ENCODE data around the gene FAM200C. TPM values are rescaled to one million over a fixed set of nuclear protein-coding genes. Genes with fewer than 3 reads are reported as not detected.
A peak's percentile ranks its signal among the peaks of the same experiment; 100 is the strongest.

FAM200C gene
- total RNA-seq: 4.7 and 5.3 TPM in 2 replicates
- 1.4 and 3.0 TPM in 2 replicates for polyA plus RNA-seq

- no peaks in the 10 kb centered on the region for H3K36me3 ChIP-seq (replicated peaks; ENCODE audit: insufficient read depth, low read depth)
- peaks cover 11% of the 10 kb centered on the region for H3K4me1 ChIP-seq (ENCODE audit: insufficient read depth)
- peak; percentile 96 for DNase-seq (ENCODE audit: low spot score)
- H4K20me1 ChIP-seq (ENCODE audit: insufficient read depth, poor library complexity, severe bottlenecking): no peaks in the 10 kb centered on the region
- peak within 1 kb of the TSS; percentile 69 for H2AFZ ChIP-seq
- peak within 1 kb of the TSS; percentile 66 for H3K4me3 ChIP-seq
- no peaks in the 10 kb centered on the region for H3K9me3 ChIP-seq (ENCODE audit: low read depth)
- peak within 1 kb of the TSS; percentile 95 for H3K27ac ChIP-seq
- TF ChIP-seq CTCF (IDR thresholded peaks at IDR 0.05; ENCODE audit: poor library complexity) (no peak), EZH2 (IDR thresholded peaks at IDR 0.05; ENCODE audit: borderline replicate concordance) (no peak), EZH2phosphoT487 (IDR thresholded peaks at IDR 0.05; ENCODE audit: low read depth, severe bottlenecking, unreplicated experiment) (no peak)
- WGBS (ENCODE audit: low lambda C conversion rate, missing lambda C conversion rate): 2% methylated on average over 41 of the region's 41 CpGs
- no peaks in the 10 kb centered on the region for H3K27me3 ChIP-seq
- H3K4me2 ChIP-seq: peak within 1 kb of the TSS; percentile 88
- H3K79me2 ChIP-seq: peaks cover 32% of the 10 kb centered on the region
- no peaks in the 10 kb centered on the region for H3K9me2 ChIP-seq (replicated peaks; ENCODE audit: insufficient read depth)
Measured at GRCh38 chr5:160399402-160400353, at the start of gene FAM200C. TSS of gene FAM200C (minus strand) at chr5:160400054. CDS start at chr5:160395490, 4,564 bp downstream.

- H2AFZ ChIP-seq: no peak overlapping the region
- no peaks in the 10 kb centered on the region for H3K79me2 ChIP-seq
- H3K9me2 ChIP-seq (replicated peaks; ENCODE audit: insufficient read depth): no peaks in the 10 kb centered on the region
- no peak overlapping the region for H3K27ac ChIP-seq
- H3K4me2 ChIP-seq: no peak overlapping the region
- H3K4me3 ChIP-seq: no peak overlapping the region
- H3K9me3 ChIP-seq (ENCODE audit: low read depth): no peaks in the 10 kb centered on the region
- no peaks in the 10 kb centered on the region for H3K4me1 ChIP-seq (ENCODE audit: insufficient read depth)
- WGBS (ENCODE audit: low lambda C conversion rate, missing lambda C conversion rate): 83% methylated on average over 3 of the region's 3 CpGs
- no peaks in the 10 kb centered on the region for H3K27me3 ChIP-seq
- TF ChIP-seq EZH2phosphoT487 (IDR thresholded peaks at IDR 0.05; ENCODE audit: low read depth, severe bottlenecking, unreplicated experiment): no peak
- no peak for TF ChIP-seq EZH2 (IDR thresholded peaks at IDR 0.05; ENCODE audit: borderline replicate concordance)
- no peak for TF ChIP-seq CTCF (IDR thresholded peaks at IDR 0.05; ENCODE audit: poor library complexity)
- DNase-seq (ENCODE audit: low spot score): no peak
- H4K20me1 ChIP-seq (ENCODE audit: insufficient read depth, poor library complexity, severe bottlenecking): no peaks in the 10 kb centered on the region
- no peaks in the 10 kb centered on the region for H3K36me3 ChIP-seq (replicated peaks; ENCODE audit: insufficient read depth, low read depth)
Measured at GRCh38 chr5:160449458-160449857, 49.6 kb upstream of the FAM200C start.

- Histone ChIP-seq H3K4me2 (no peak overlapping the region), H3K9me3 (ENCODE audit: low read depth) (no peaks in the 10 kb centered on the region), H2AFZ (no peak overlapping the region), H3K27me3 (no peaks in the 10 kb centered on the region), H3K9me2 (replicated peaks; ENCODE audit: insufficient read depth) (no peaks in the 10 kb centered on the region), H4K20me1 (ENCODE audit: insufficient read depth, poor library complexity, severe bottlenecking) (no peaks in the 10 kb centered on the region), H3K27ac (no peak overlapping the region), H3K36me3 (replicated peaks; ENCODE audit: insufficient read depth, low read depth) (no peaks in the 10 kb centered on the region), H3K4me3 (no peak overlapping the region), H3K79me2 (no peaks in the 10 kb centered on the region), H3K4me1 (ENCODE audit: insufficient read depth) (no peaks in the 10 kb centered on the region)
- no peak for DNase-seq (ENCODE audit: low spot score)
- WGBS (ENCODE audit: low lambda C conversion rate, missing lambda C conversion rate): 95% methylated on average over 1 of the region's 1 CpG
- TF ChIP-seq EZH2phosphoT487 (IDR thresholded peaks at IDR 0.05; ENCODE audit: low read depth, severe bottlenecking, unreplicated experiment) (no peak), EZH2 (IDR thresholded peaks at IDR 0.05; ENCODE audit: borderline replicate concordance) (no peak), CTCF (IDR thresholded peaks at IDR 0.05; ENCODE audit: poor library complexity) (no peak)
Measured at GRCh38 chr5:160448886-160449285, 49.0 kb upstream of the FAM200C start.

Measured in hepatocyte (in vitro differentiated cells).